Activated T-cell treated with anti-CD3 and anti-CD28 coated beads for 1 hour (primary cell): Measurements from ENCODE around the gene ENPP6.

Experiments
- DNase-seq: peaks from one replicate; pipeline ENCODE4 v3.0.0-alpha.2; 2020; ENCODE audit warnings: low read depth

ENPP6 gene

GRCh38 chr4:184104419-184105101, 113.1 kb downstream of the ENPP6 start:
- DNase-seq: no peak

GRCh38 chr4:184103527-184104264, 114.0 kb downstream of the ENPP6 start:
- no peak for DNase-seq

- no peak for DNase-seq
Observed at GRCh38 chr4:184102927-184103326, 114.7 kb downstream of the ENPP6 start.

- DNase-seq: no peak
Observed at GRCh38 chr4:184102488-184102887, 115.2 kb downstream of the ENPP6 start.

GRCh38 chr4:184101711-184102110, 116.0 kb downstream of the ENPP6 start:
- DNase-seq: no peak

GRCh38 chr4:184100297-184100885, 117.3 kb downstream of the ENPP6 start:
- peak; percentile 20 for DNase-seq

GRCh38 chr4:184099535-184099966, 118.1 kb downstream of the ENPP6 start:
- DNase-seq: no peak

- DNase-seq: no peak
Observed at GRCh38 chr4:184099000-184099399, 118.7 kb downstream of the ENPP6 start.

GRCh38 chr4:184097815-184098214, 119.9 kb downstream of the ENPP6 start:
- DNase-seq: no peak

GRCh38 chr4:184097241-184097605, 120.5 kb downstream of the ENPP6 start:
- DNase-seq: no peak

- DNase-seq: no peak
Observed at GRCh38 chr4:184096561-184097240, 121.0 kb downstream of the ENPP6 start.

- DNase-seq: no peak
Observed at GRCh38 chr4:184094532-184095159, 123.0 kb downstream of the ENPP6 start.

- DNase-seq: no peak
Observed at GRCh38 chr4:184091986-184092385, 125.7 kb downstream of the ENPP6 start.

- DNase-seq: no peak
Observed at GRCh38 chr4:184090571-184090970, 127.1 kb downstream of the ENPP6 start.

GRCh38 chr4:184080674-184081073, 137.0 kb downstream of the ENPP6 start:
- no peak for DNase-seq

- no peak for DNase-seq
Observed at GRCh38 chr4:184074677-184075388, 142.8 kb downstream of the ENPP6 start.

GRCh38 chr4:184067931-184068554, 149.6 kb downstream of the ENPP6 start:
- DNase-seq: no peak

GRCh38 chr4:184066584-184067300, 150.9 kb downstream of the ENPP6 start:
- no peak for DNase-seq

GRCh38 chr4:184064877-184065276, 152.8 kb downstream of the ENPP6 start:
- no peak for DNase-seq

- no peak for DNase-seq
Observed at GRCh38 chr4:184062769-184063168, 154.9 kb downstream of the ENPP6 start.
